HG03280 (cell line): Measurements from ENCODE around the gene CACNA1I.

Source experiments
- ATAC-seq: cut with Tn5 transposase; IDR thresholded peaks from one replicate; pipeline ENCODE4 v1.9.1; 2021; ENCODE audit warnings: mild to moderate bottlenecking, moderate library complexity; ENCODE audit not compliant: unreplicated experiment

Gene CACNA1I

GRCh38 chr22:39567135-39567946 lies 3.2 kb upstream of the CACNA1I start:
- no peak for ATAC-seq

- no peak for ATAC-seq
These were observed 2.1 kb upstream of the CACNA1I start for GRCh38 chr22:39568278-39568981.

GRCh38 chr22:39569066-39569465 lies 1.5 kb upstream of the CACNA1I start:
- ATAC-seq: no peak

GRCh38 chr22:39570226-39570625 lies 327 bp upstream of the CACNA1I start:
- no peak for ATAC-seq

- no peak for ATAC-seq
These were observed 985 bp downstream of the CACNA1I start for GRCh38 chr22:39571538-39571937.

GRCh38 chr22:39574779-39575551 lies 4.4 kb downstream of the CACNA1I start:
- no peak for ATAC-seq

- no peak for ATAC-seq
These were observed 4.9 kb downstream of the CACNA1I start for GRCh38 chr22:39575552-39575825.

- ATAC-seq: no peak
These were observed 5.5 kb downstream of the CACNA1I start for GRCh38 chr22:39576027-39576426.

- no peak for ATAC-seq
These were observed 6.8 kb downstream of the CACNA1I start for GRCh38 chr22:39577366-39577765.

GRCh38 chr22:39577900-39578299 lies 7.3 kb downstream of the CACNA1I start:
- ATAC-seq: no peak

GRCh38 chr22:39580006-39580441 lies 9.5 kb downstream of the CACNA1I start:
- ATAC-seq: no peak

GRCh38 chr22:39580795-39581194 lies 10.2 kb downstream of the CACNA1I start:
- no peak for ATAC-seq

- ATAC-seq: no peak
These were observed 10.8 kb downstream of the CACNA1I start for GRCh38 chr22:39581303-39581702.

GRCh38 chr22:39583066-39583667 lies 12.6 kb downstream of the CACNA1I start:
- no peak for ATAC-seq

GRCh38 chr22:39589875-39590274 lies 19.3 kb downstream of the CACNA1I start:
- no peak for ATAC-seq

- no peak for ATAC-seq
These were observed 21.8 kb downstream of the CACNA1I start for GRCh38 chr22:39592081-39593065.

- no peak for ATAC-seq
These were observed 22.7 kb downstream of the CACNA1I start for GRCh38 chr22:39593066-39593930.

- ATAC-seq: no peak
These were observed 23.4 kb downstream of the CACNA1I start for GRCh38 chr22:39593931-39594285.

GRCh38 chr22:39594411-39594810 lies 23.9 kb downstream of the CACNA1I start:
- ATAC-seq: no peak
